ENCODE results near the gene H1-8. TPM values are rescaled to one million over a fixed set of nuclear protein-coding genes. Genes with fewer than 3 reads are reported as not detected.

The H1-8 gene
- total RNA-seq, 1 experiment from 2014 or later = not detected

GRCh38 chr3:129534428-129535027 is 8.4 kb upstream of the H1-8 start:
- no peaks in the 10 kb centered on the region for H3K9me3 ChIP-seq (ENCODE audit: control insufficient read depth, low read depth, low read length)
- WGBS (ENCODE audit: extremely low coverage, insufficient read length, low lambda C conversion rate) = no CpG with 5 or more reads among the region's 4 CpGs
- no peak overlapping the region for H2BK5ac ChIP-seq (ENCODE audit: insufficient read length, low read length)
- no peak overlapping the region for H3T11ph ChIP-seq (ENCODE audit: low read length)
- TF ChIP-seq CTCF (conservative IDR thresholded peaks at IDR 0.05) = no peak
- H3K4me2 ChIP-seq (ENCODE audit: insufficient read depth, insufficient read length, low read length) = no peak overlapping the region
- Mint-ChIP-seq H3K4me3 (no peak overlapping the region), H3K9me3 (no peaks in the 10 kb centered on the region), H3K27me3 (ENCODE audit: low read depth) (peaks cover 11% of the 10 kb centered on the region), H3K27ac (no peak overlapping the region), H3K36me3 (ENCODE audit: insufficient read depth in 1 of 3, low read depth in 3 of 3) (no peaks in the 10 kb centered on the region; a peak in 1 of 7 replicates), H3K4me1 (peaks cover 46 to 54% of the 10 kb centered on the region in 2 experiments)
- H3K79me1 ChIP-seq (ENCODE audit: insufficient read depth, low read depth, low read length, poor library complexity, severe bottlenecking) = no peaks in the 10 kb centered on the region
- no peak overlapping the region for H3K27ac ChIP-seq (ENCODE audit: insufficient read length, low read depth, low read length)
- DNase-seq = no peak
- no peak overlapping the region for H4K5ac ChIP-seq (ENCODE audit: insufficient read length, low read depth, low read length)
- H4K8ac ChIP-seq (replicated peaks; ENCODE audit: insufficient read length, low read depth, low read length) = no peak overlapping the region
- no peak overlapping the region for H2BK15ac ChIP-seq (ENCODE audit: low read depth, low read length)
- H2BK20ac ChIP-seq (ENCODE audit: low read depth, low read length, poor library complexity, severe bottlenecking) = no peak overlapping the region
- H3K14ac ChIP-seq (ENCODE audit: insufficient read depth, low read length) = no peak overlapping the region
- no peak overlapping the region for H2AFZ ChIP-seq (ENCODE audit: low read length)
- H3K9ac ChIP-seq (ENCODE audit: extremely low read depth, insufficient read length, low read length) = no peak overlapping the region
- H2BK120ac ChIP-seq (ENCODE audit: low read depth, low read length, poor library complexity, severe bottlenecking) = no peak overlapping the region
- no peaks in the 10 kb centered on the region for H3K23me2 ChIP-seq (ENCODE audit: insufficient read length, low read depth, low read length, poor library complexity, severe bottlenecking)
- no peak overlapping the region for H2BK12ac ChIP-seq (ENCODE audit: insufficient read length, low read depth, low read length)
- H3K27me3 ChIP-seq (ENCODE audit: insufficient read depth, low read length) = no peaks in the 10 kb centered on the region
- no peak overlapping the region for H3K18ac ChIP-seq (ENCODE audit: insufficient read length, low read depth, low read length)
- no peaks in the 10 kb centered on the region for H4K20me1 ChIP-seq (ENCODE audit: control insufficient read depth, insufficient read depth, insufficient read length)
- no peak overlapping the region for H4K91ac ChIP-seq (ENCODE audit: insufficient read length, low read depth, low read length)
- no peak overlapping the region for H3K56ac ChIP-seq (ENCODE audit: insufficient read length, low read depth, low read length)
- no peak overlapping the region for H3K4ac ChIP-seq (ENCODE audit: low read depth, low read length)
- H3K79me2 ChIP-seq (ENCODE audit: insufficient read depth, low read length) = no peaks in the 10 kb centered on the region
- peaks cover 15% of the 10 kb centered on the region; the same call in 1 of the 2 replicates for H3K4me1 ChIP-seq (ENCODE audit: insufficient read depth, low read length)
- no peak overlapping the region for H3K23ac ChIP-seq (ENCODE audit: insufficient read length, low read depth, low read length)
- H2AK5ac ChIP-seq (ENCODE audit: insufficient read length, low read length) = no peak overlapping the region

Data from H9 (cell line).